ENCODE results near the gene FOXRED1. TPM values are rescaled to one million over a fixed set of nuclear protein-coding genes. Genes with fewer than 3 reads are reported as not detected.

FOXRED1 gene
- total and polyA plus RNA-seq, 2 of the 13 experiments (the other 11 are each of a cell fraction or from before 2014, with no cell fraction given), result 29.6 to 42.9 TPM

DNA sequence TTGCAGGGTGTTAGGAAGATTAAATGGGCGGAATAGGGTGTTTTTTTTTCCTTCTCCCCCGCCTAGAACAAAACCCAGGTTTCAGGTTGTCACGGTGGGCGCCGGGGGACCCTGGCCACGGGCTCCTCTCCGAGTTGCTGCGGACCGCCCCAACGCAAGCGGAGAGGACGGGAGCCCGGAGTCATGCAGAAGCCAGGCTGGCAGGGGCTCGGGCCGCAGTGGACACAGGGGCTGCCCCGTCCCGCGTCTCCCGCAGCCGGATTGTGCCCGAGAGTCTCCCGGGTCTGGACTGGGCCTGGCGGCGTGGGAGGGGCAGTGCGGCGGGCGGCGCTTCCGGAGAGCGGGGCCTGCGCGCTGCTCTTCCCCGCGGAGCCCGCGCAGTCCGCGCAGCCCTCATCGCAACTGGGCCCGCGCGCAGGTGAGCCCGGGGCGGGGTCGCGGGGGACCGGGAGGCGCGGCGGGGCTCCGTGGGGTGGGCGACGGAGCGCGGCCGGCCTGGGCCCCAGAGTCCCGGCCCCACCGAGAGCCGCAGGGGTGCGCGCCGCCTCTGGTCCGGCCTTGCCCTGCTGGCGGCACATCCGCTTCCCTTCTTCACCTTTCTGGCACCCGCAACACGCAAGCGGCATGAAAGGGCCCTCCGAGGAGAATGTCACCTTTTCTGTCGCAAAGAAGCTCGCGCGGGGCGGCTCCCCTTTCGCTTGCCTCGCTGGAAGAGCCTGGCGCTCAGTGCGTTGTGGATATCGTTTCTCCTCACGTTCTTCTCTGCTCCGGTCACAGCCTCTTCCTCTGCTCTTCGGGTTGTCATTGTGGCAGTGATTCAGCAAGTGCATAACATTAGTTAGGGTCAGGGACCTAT is 14.0 kb downstream of the FOXRED1 start, which contains the start of gene TIRAP (continued):
- TF ChIP-seq, protein P1, sequence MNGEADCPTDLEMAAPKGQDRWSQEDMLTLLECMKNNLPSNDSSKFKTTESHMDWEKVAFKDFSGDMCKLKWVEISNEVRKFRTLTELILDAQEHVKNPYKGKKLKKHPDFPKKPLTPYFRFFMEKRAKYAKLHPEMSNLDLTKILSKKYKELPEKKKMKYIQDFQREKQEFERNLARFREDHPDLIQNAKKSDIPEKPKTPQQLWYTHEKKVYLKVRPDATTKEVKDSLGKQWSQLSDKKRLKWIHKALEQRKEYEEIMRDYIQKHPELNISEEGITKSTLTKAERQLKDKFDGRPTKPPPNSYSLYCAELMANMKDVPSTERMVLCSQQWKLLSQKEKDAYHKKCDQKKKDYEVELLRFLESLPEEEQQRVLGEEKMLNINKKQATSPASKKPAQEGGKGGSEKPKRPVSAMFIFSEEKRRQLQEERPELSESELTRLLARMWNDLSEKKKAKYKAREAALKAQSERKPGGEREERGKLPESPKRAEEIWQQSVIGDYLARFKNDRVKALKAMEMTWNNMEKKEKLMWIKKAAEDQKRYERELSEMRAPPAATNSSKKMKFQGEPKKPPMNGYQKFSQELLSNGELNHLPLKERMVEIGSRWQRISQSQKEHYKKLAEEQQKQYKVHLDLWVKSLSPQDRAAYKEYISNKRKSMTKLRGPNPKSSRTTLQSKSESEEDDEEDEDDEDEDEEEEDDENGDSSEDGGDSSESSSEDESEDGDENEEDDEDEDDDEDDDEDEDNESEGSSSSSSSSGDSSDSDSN (CRISPR knock-in tag; IDR thresholded peaks at IDR 0.05), result peak; percentile 88
- TF ChIP-seq ZBTB21 (CRISPR knock-in tag; IDR thresholded peaks at IDR 0.05) (no peak), BORCS8-MEF2B (CRISPR knock-in tag; IDR thresholded peaks at IDR 0.05) (peak; percentile 57; the same call in 1 of the 2 replicates), ZNF138 (CRISPR knock-in tag; IDR thresholded peaks at IDR 0.05; ENCODE audit: low read depth) (0 out of 2 replicates have a peak, but pooled peaks have one; percentile 48), ZNF563 (CRISPR knock-in tag; IDR thresholded peaks at IDR 0.05) (peak; percentile 82), ZNF441 (CRISPR knock-in tag; IDR thresholded peaks at IDR 0.05; ENCODE audit: borderline replicate concordance) (peak; percentile 91), CEBPB (IDR thresholded peaks at IDR 0.05; ENCODE audit: borderline replicate concordance, low read depth, low read length) (no peak), RFX3 (CRISPR knock-in tag; IDR thresholded peaks at IDR 0.05) (no peak), GATAD1 (CRISPR knock-in tag; IDR thresholded peaks at IDR 0.05) (peak; percentile 59; the same call in 1 of the 2 replicates)
- TF ChIP-seq, protein P2, sequence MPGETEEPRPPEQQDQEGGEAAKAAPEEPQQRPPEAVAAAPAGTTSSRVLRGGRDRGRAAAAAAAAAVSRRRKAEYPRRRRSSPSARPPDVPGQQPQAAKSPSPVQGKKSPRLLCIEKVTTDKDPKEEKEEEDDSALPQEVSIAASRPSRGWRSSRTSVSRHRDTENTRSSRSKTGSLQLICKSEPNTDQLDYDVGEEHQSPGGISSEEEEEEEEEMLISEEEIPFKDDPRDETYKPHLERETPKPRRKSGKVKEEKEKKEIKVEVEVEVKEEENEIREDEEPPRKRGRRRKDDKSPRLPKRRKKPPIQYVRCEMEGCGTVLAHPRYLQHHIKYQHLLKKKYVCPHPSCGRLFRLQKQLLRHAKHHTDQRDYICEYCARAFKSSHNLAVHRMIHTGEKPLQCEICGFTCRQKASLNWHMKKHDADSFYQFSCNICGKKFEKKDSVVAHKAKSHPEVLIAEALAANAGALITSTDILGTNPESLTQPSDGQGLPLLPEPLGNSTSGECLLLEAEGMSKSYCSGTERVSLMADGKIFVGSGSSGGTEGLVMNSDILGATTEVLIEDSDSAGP (CRISPR knock-in tag; IDR thresholded peaks at IDR 0.05; ENCODE audit: borderline replicate concordance), result peak; percentile 69; the same call in 1 of the 2 replicates
- TF ChIP-seq, protein P3, sequence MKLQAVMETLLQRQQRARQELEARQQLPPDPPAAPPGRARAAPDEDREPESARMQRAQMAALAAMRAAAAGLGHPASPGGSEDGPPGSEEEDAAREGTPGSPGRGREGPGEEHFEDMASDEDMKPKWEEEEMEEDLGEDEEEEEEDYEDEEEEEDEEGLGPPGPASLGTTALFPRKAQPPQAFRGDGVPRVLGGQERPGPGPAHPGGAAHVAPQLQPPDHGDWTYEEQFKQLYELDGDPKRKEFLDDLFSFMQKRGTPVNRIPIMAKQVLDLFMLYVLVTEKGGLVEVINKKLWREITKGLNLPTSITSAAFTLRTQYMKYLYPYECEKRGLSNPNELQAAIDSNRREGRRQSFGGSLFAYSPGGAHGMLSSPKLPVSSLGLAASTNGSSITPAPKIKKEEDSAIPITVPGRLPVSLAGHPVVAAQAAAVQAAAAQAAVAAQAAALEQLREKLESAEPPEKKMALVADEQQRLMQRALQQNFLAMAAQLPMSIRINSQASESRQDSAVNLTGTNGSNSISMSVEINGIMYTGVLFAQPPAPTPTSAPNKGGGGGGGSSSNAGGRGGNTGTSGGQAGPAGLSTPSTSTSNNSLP (IDR thresholded peaks at IDR 0.05; ENCODE audit: low read depth, low read length), result no peak
- TF ChIP-seq, protein P4, sequence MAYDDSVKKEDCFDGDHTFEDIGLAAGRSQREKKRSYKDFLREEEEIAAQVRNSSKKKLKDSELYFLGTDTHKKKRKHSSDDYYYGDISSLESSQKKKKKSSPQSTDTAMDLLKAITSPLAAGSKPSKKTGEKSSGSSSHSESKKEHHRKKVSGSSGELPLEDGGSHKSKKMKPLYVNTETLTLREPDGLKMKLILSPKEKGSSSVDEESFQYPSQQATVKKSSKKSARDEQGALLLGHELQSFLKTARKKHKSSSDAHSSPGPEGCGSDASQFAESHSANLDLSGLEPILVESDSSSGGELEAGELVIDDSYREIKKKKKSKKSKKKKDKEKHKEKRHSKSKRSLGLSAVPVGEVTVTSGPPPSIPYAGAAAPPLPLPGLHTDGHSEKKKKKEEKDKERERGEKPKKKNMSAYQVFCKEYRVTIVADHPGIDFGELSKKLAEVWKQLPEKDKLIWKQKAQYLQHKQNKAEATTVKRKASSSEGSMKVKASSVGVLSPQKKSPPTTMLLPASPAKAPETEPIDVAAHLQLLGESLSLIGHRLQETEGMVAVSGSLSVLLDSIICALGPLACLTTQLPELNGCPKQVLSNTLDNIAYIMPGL (CRISPR knock-in tag; IDR thresholded peaks at IDR 0.05; ENCODE audit: borderline replicate concordance in 1 of 2, low read depth in 1 of 2), result peak in 1 of 2 experiments; percentile 53; a peak in 2 of 4 replicates
- TF ChIP-seq, protein P5, sequence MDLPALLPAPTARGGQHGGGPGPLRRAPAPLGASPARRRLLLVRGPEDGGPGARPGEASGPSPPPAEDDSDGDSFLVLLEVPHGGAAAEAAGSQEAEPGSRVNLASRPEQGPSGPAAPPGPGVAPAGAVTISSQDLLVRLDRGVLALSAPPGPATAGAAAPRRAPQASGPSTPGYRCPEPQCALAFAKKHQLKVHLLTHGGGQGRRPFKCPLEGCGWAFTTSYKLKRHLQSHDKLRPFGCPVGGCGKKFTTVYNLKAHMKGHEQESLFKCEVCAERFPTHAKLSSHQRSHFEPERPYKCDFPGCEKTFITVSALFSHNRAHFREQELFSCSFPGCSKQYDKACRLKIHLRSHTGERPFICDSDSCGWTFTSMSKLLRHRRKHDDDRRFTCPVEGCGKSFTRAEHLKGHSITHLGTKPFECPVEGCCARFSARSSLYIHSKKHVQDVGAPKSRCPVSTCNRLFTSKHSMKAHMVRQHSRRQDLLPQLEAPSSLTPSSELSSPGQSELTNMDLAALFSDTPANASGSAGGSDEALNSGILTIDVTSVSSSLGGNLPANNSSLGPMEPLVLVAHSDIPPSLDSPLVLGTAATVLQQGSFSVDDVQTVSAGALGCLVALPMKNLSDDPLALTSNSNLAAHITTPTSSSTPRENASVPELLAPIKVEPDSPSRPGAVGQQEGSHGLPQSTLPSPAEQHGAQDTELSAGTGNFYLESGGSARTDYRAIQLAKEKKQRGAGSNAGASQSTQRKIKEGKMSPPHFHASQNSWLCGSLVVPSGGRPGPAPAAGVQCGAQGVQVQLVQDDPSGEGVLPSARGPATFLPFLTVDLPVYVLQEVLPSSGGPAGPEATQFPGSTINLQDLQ (CRISPR knock-in tag; IDR thresholded peaks at IDR 0.05), result peak; percentile 84
- TF ChIP-seq, protein P6, sequence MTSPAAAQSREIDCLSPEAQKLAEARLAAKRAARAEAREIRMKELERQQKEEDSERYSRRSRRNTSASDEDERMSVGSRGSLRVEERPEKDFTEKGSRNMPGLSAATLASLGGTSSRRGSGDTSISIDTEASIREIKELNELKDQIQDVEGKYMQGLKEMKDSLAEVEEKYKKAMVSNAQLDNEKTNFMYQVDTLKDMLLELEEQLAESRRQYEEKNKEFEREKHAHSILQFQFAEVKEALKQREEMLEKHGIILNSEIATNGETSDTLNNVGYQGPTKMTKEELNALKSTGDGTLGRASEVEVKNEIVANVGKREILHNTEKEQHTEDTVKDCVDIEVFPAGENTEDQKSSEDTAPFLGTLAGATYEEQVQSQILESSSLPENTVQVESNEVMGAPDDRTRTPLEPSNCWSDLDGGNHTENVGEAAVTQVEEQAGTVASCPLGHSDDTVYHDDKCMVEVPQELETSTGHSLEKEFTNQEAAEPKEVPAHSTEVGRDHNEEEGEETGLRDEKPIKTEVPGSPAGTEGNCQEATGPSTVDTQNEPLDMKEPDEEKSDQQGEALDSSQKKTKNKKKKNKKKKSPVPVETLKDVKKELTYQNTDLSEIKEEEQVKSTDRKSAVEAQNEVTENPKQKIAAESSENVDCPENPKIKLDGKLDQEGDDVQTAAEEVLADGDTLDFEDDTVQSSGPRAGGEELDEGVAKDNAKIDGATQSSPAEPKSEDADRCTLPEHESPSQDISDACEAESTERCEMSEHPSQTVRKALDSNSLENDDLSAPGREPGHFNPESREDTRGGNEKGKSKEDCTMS (CRISPR knock-in tag; conservative IDR thresholded peaks at IDR 0.05), result no peak

Measured in HepG2 (cell line).